Right atrium auricular region (tissue), 2 donors: ENCODE results near the gene PDLIM3. TPM values are rescaled to one million over a fixed set of nuclear protein-coding genes. Genes with fewer than 3 reads are reported as not detected.

Source experiments
- DNase-seq: peaks from one replicate; pipeline ENCODE4 v3.0.0-alpha.2; 2019; ENCODE audit warnings: low spot score
- H3K27ac ChIP-seq, 2 donors: fragments of 200-600 bp; sonication (generic); 1 replicate in 1 of 2; 2 replicates in 1 of 2; pipeline ENCODE4 v1.5.1; 2016 to 2019
- H3K27me3 ChIP-seq, 2 donors: fragments of 200-600 bp; sonication (generic); one replicate each; pipeline versions ENCODE4 v1.5.1 to v1.6.0; 2017 to 2019
- H3K36me3 ChIP-seq: fragments of 200-600 bp; sonication (generic); one replicate; pipeline ENCODE4 v1.5.1; 2016
- H3K4me1 ChIP-seq, 2 donors: fragments of 200-600 bp; sonication (generic); one replicate each; pipeline versions ENCODE4 v1.5.1 to v1.6.0; 2017 to 2019
- H3K4me3 ChIP-seq, 2 donors: fragments of 200-600 bp; sonication (generic); 1 replicate in 1 of 2; 2 replicates in 1 of 2; pipeline ENCODE4 v1.5.1; 2017 to 2019; ENCODE audit warnings: mild to moderate bottlenecking in 1 of 2, moderate library complexity in 1 of 2
- H3K9me3 ChIP-seq, 2 donors: fragments of 200-600 bp; sonication (generic); one replicate each; pipeline ENCODE4 v1.5.1; 2019
- total RNA-seq, 2 donors: library from RNA; depleted of rRNA; stranded (reverse); fragments of >200 nt; gene quantifications; one replicate each; pipeline ENCODE4 v1.1.0, GENCODE V29; 2016
- TF ChIP-seq, protein P1 (sequence below), 2 donors: fragments of 200-600 bp; sonication (generic); IDR thresholded peaks; one replicate each; pipeline ENCODE4 v1.5.1; 2019; ENCODE audit warnings: antibody characterized with exemption in 2 of 2

The PDLIM3 gene
- total RNA-seq, 2 donors from 2014 or later: 476 to 783 TPM

DNA sequence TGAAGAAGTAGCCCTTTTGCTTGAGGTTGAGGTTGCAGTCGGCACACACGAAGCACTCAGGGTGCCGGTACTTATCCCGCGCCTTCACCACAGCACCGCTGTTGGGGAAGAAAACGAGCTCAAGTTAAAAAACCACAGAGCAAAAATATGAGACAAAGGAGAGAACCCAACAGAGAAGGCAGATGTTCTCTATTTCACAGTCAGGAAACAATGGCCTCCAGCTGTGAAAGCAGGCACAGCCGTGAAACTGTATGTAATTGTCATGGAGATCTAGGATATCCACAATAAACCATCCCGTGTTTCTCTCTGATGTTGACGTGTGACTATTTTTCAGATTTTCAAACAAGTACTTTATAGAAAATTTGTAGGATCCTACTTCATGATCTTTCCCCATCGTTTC, 32.9 kb downstream of the PDLIM3 start:
- peak overlapping the region in 1 of 2 donors; percentile 1 for H3K27ac ChIP-seq
- H3K4me1 ChIP-seq: peaks cover 0 to 4% of the 10 kb centered on the region in 2 donors
- no peak for DNase-seq
- no peaks in the 10 kb centered on the region for H3K9me3 ChIP-seq
- no peak overlapping the region for H3K4me3 ChIP-seq
- H3K27me3 ChIP-seq: no peaks in the 10 kb centered on the region
- peaks cover 48% of the 10 kb centered on the region for H3K36me3 ChIP-seq
- TF ChIP-seq, protein P1, sequence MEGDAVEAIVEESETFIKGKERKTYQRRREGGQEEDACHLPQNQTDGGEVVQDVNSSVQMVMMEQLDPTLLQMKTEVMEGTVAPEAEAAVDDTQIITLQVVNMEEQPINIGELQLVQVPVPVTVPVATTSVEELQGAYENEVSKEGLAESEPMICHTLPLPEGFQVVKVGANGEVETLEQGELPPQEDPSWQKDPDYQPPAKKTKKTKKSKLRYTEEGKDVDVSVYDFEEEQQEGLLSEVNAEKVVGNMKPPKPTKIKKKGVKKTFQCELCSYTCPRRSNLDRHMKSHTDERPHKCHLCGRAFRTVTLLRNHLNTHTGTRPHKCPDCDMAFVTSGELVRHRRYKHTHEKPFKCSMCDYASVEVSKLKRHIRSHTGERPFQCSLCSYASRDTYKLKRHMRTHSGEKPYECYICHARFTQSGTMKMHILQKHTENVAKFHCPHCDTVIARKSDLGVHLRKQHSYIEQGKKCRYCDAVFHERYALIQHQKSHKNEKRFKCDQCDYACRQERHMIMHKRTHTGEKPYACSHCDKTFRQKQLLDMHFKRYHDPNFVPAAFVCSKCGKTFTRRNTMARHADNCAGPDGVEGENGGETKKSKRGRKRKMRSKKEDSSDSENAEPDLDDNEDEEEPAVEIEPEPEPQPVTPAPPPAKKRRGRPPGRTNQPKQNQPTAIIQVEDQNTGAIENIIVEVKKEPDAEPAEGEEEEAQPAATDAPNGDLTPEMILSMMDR (IDR thresholded peaks at IDR 0.05): no peak

DNA sequence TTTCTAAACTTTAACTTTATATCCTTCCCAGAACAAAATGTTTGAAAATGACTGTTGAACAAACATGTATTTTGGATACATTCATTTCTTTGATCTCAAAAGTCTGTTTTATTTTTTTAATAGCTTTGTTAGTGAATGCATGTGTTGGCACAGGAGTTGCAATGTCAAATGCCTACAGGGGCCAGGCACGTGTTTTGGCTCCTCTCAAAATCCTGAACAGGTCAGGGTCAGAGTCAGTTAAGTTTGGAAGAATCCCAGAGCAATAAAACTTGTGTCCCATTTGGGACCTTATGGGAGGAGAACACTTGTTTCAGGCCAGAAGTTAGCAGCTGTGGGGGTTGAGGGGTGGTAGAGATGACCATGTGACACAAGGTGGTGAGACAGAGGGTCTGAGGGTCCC, 34.7 kb downstream of the PDLIM3 start:
- TF ChIP-seq, protein P1 (IDR thresholded peaks at IDR 0.05): no peak
- Histone ChIP-seq H3K27me3 (no peaks in the 10 kb centered on the region), H3K4me3 (no peak overlapping the region), H3K9me3 (no peaks in the 10 kb centered on the region), H3K27ac (peak overlapping the region in 1 of 2 donors; percentile 4), H3K36me3 (peaks cover 33% of the 10 kb centered on the region), H3K4me1 (peaks cover 0 to 4% of the 10 kb centered on the region in 2 donors)
- DNase-seq: no peak

DNA sequence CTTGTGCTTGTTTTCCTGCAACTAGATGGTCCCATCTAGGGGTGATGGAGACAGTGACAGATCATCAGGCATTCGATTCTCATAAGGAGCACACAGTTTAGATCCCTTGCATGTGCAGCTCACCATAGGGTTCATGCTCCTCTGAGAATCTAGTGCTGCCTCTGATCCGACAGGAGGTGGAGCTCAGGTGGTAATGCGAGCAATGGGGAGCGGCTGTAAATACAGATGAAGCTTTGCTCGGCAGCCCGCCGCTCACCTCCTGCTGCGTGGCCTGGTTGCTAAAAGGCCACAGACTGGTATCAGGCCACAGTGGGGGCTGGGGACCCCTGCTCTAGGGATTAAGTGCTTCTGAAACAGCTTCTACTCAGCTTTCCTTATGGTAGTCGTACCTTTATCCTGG, 35.3 kb downstream of the PDLIM3 start:
- Histone ChIP-seq H3K27ac (peak overlapping the region in 1 of 2 donors; percentile 4), H3K27me3 (no peaks in the 10 kb centered on the region), H3K4me3 (no peak overlapping the region), H3K36me3 (peaks cover 33% of the 10 kb centered on the region), H3K9me3 (no peaks in the 10 kb centered on the region), H3K4me1 (peaks cover 0 to 4% of the 10 kb centered on the region in 2 donors)
- DNase-seq: no peak
- TF ChIP-seq, protein P1 (IDR thresholded peaks at IDR 0.05): no peak

DNA sequence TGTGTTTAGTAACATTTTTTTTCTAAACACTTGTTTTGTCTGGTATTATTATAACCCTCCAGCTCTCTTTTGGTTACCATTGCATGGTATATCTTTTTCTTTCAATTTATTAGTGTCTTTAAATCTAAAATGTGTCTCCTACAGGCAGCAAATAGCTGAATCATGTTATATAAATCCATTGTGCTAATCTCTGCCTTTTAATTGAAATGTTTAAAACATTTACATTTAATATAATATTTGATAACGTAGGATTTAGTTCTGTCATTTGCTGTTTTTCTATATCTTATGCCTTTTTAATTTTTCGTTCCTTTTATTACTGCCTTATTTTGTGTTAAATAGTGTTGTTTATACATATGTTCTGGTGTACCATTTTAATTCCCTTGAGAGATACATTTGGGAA, 46.7 kb downstream of the PDLIM3 start:
- Histone ChIP-seq H3K4me3 (no peak overlapping the region), H3K27ac (no peak overlapping the region), H3K4me1 (no peaks in the 10 kb centered on the region), H3K27me3 (no peaks in the 10 kb centered on the region), H3K36me3 (no peaks in the 10 kb centered on the region), H3K9me3 (peaks cover 0 to 9% of the 10 kb centered on the region in 2 donors)
- no peak for DNase-seq
- TF ChIP-seq, protein P1 (IDR thresholded peaks at IDR 0.05): no peak

DNA sequence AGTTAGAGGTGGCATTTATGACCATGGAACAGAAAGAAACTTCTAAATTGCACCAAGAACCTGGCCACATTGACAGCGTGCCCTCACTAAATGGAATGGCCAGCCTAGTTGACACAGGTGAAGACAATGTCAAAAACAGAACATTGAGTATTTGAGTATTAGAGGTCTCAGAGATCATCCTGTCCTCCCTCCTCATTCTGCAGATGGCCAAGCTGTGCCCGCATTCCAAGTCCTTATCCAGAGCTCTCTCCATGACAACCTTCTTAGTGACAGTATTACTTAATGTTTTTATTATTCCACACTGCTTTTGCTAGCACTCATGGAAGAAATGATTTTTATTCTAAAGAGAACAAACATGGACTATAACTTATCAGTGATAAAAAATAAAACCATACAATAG, 53.9 kb downstream of the PDLIM3 start:
- Histone ChIP-seq H3K27me3 (no peaks in the 10 kb centered on the region), H3K9me3 (no peaks in the 10 kb centered on the region), H3K36me3 (no peaks in the 10 kb centered on the region), H3K4me3 (no peak overlapping the region), H3K27ac (no peak overlapping the region), H3K4me1 (peaks cover 0 to 5% of the 10 kb centered on the region in 2 donors)
- TF ChIP-seq, protein P1 (IDR thresholded peaks at IDR 0.05): no peak
- DNase-seq: no peak

DNA sequence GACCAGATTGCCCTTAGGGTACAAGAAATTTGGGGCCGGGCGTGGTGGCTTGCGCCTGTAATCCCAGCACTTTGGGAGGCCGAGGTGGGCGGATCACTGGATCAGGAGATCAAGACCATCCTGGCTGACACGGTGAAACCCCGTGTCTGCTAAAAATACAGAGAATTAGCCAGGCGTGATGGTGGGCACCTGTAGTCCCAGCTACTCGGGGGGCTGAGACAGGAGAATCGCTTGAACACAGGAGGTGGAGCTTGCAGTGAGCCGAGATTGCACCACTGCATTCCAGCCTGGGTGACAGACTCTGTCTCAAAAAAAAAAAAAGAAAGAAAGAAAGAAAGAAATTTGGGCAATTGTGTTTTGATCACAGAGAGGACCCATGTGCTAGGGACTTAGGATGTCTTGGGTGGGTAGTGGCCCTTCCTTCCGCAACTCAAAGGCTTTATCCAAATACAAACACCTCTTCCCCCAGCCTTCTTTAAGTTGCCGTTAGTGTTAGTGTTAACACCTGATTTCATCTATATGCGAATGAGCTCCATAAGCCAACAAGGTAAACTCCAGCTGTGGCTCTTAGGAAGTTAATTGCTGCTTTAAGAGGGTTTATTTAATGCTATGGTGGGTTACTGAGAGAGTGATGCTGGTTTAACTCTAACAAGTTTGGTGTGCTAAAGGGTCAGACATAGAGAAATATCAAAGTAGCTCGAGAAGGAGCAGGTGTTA, 55.1 kb downstream of the PDLIM3 start:
- Histone ChIP-seq H3K9me3 (no peaks in the 10 kb centered on the region), H3K4me1 (peaks cover 0 to 5% of the 10 kb centered on the region in 2 donors), H3K4me3 (no peak overlapping the region), H3K27me3 (no peaks in the 10 kb centered on the region), H3K36me3 (no peaks in the 10 kb centered on the region), H3K27ac (peak overlapping the region in 1 of 2 donors; percentile 59)
- no peak for DNase-seq
- TF ChIP-seq, protein P1 (IDR thresholded peaks at IDR 0.05): no peak
